HEK293 (cell line): ENCODE measurements around the gene SERAC1.

Source experiments
- KLF16 ChIP-seq: fragments of 450-650 bp; formaldehyde crosslinking; IDR thresholded peaks from 2 replicates; pipeline ENCODE4 v1.5.1; 2017; ENCODE audit warnings: missing biosample characterization, missing genetic modification characterization
- SETDB1 ChIP-seq: IDR thresholded peaks from one replicate; pipeline ENCODE4 v1.6.1; 2017; ENCODE audit warnings: mild to moderate bottlenecking, low read length, moderate library complexity, mixed read lengths; ENCODE audit not compliant: insufficient read length
- YY1 ChIP-seq: fragments of 450-650 bp; formaldehyde crosslinking; IDR thresholded peaks from 2 replicates; pipeline ENCODE4 v1.5.1; 2018; ENCODE audit warnings: missing biosample characterization, missing genetic modification characterization
- ZBTB1 ChIP-seq: fragments of 450-650 bp; formaldehyde crosslinking; IDR thresholded peaks from 2 replicates; pipeline ENCODE4 v1.5.1; 2016; ENCODE audit warnings: missing biosample characterization, missing genetic modification characterization
- ZNF112 ChIP-seq: fragments of 450-650 bp; formaldehyde crosslinking; IDR thresholded peaks from 2 replicates; pipeline ENCODE4 v1.5.0; 2017; ENCODE audit warnings: missing biosample characterization, missing genetic modification characterization
- ZNF114 ChIP-seq: fragments of 450-650 bp; formaldehyde crosslinking; IDR thresholded peaks from 2 replicates; pipeline ENCODE4 v1.5.0; 2017; ENCODE audit warnings: missing biosample characterization, missing genetic modification characterization
- ZNF175 ChIP-seq: fragments of 450-650 bp; formaldehyde crosslinking; IDR thresholded peaks from 2 replicates; pipeline ENCODE4 v1.5.1; 2016; ENCODE audit warnings: missing biosample characterization, missing genetic modification characterization
- ZNF23 ChIP-seq: fragments of 450-650 bp; formaldehyde crosslinking; IDR thresholded peaks from 2 replicates; pipeline ENCODE4 v1.5.1; 2016; ENCODE audit warnings: missing biosample characterization, missing genetic modification characterization, borderline replicate concordance
- ZNF48 ChIP-seq: fragments of 450-650 bp; formaldehyde crosslinking; IDR thresholded peaks from 2 replicates; pipeline ENCODE4 v1.5.1; 2016; ENCODE audit warnings: missing biosample characterization, missing genetic modification characterization
- ZSCAN4 ChIP-seq: fragments of 450-650 bp; formaldehyde crosslinking; IDR thresholded peaks from 2 replicates; pipeline ENCODE4 v1.5.1; 2017; ENCODE audit warnings: missing biosample characterization, missing genetic modification characterization
- TF ChIP-seq, protein P1 (sequence below): fragments of 450-650 bp; IDR thresholded peaks from 2 replicates; pipeline ENCODE4 v1.5.1; 2018; ENCODE audit warnings: missing biosample characterization, missing genetic modification characterization
- TF ChIP-seq, protein P2 (sequence below): fragments of 450-650 bp; formaldehyde crosslinking; IDR thresholded peaks from 2 replicates; pipeline ENCODE4 v1.5.1; 2016; ENCODE audit warnings: missing biosample characterization, missing genetic modification characterization

DNA sequence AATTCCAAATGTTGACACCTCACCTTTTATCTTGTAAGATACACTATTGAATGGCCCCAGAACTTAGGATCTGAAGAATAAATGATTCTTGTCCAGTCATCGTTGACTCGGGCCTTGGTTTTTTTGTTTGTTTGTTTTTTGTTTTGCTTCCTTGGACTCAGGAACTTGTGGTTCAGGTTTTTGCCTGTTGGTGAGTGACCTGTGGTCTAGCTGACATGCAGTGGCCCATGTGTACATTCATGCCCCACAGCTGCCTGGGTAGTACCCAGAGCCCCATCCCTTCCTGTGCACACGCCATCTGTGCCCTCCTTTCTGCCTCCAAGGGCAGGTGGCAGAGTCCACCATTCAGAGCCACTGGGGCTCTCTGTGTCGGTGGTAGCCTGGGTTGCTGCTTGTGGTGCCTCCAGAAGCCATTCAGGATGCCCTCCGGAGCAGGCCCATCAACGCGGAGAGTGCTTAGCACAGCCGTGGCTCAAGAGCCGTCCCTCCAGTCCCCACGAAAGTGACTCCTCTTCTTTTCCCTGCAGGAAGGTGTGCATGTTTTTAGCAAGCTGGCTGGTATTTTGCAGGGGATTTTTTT, 100.5 kb downstream of the SERAC1 start:
- TF ChIP-seq ZSCAN4 (tag by site-specific recombination) (no peak), ZNF112 (tag by site-specific recombination) (no peak), ZNF175 (tag by site-specific recombination) (no peak), ZNF48 (tag by site-specific recombination) (no peak), ZNF23 (tag by site-specific recombination) (no peak), ZBTB1 (no peak), KLF16 (tag by site-specific recombination) (no peak), YY1 (tag by site-specific recombination) (no peak), SETDB1 (no peak), ZNF114 (tag by site-specific recombination) (no peak)
- TF ChIP-seq, protein P1, sequence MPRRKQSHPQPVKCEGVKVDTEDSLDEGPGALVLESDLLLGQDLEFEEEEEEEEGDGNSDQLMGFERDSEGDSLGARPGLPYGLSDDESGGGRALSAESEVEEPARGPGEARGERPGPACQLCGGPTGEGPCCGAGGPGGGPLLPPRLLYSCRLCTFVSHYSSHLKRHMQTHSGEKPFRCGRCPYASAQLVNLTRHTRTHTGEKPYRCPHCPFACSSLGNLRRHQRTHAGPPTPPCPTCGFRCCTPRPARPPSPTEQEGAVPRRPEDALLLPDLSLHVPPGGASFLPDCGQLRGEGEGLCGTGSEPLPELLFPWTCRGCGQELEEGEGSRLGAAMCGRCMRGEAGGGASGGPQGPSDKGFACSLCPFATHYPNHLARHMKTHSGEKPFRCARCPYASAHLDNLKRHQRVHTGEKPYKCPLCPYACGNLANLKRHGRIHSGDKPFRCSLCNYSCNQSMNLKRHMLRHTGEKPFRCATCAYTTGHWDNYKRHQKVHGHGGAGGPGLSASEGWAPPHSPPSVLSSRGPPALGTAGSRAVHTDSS (tag by site-specific recombination) = no peak
- TF ChIP-seq, protein P2, sequence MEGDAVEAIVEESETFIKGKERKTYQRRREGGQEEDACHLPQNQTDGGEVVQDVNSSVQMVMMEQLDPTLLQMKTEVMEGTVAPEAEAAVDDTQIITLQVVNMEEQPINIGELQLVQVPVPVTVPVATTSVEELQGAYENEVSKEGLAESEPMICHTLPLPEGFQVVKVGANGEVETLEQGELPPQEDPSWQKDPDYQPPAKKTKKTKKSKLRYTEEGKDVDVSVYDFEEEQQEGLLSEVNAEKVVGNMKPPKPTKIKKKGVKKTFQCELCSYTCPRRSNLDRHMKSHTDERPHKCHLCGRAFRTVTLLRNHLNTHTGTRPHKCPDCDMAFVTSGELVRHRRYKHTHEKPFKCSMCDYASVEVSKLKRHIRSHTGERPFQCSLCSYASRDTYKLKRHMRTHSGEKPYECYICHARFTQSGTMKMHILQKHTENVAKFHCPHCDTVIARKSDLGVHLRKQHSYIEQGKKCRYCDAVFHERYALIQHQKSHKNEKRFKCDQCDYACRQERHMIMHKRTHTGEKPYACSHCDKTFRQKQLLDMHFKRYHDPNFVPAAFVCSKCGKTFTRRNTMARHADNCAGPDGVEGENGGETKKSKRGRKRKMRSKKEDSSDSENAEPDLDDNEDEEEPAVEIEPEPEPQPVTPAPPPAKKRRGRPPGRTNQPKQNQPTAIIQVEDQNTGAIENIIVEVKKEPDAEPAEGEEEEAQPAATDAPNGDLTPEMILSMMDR (tag by site-specific recombination) = no peak
